GM18867 (cell line): ENCODE measurements around the gene HNRNPU.

ENCODE experiments used
- ATAC-seq: cut with Tn5 transposase; IDR thresholded peaks from one replicate; pipeline ENCODE4 v1.9.1; 2021; ENCODE audit warnings: mild to moderate bottlenecking, moderate library complexity; ENCODE audit not compliant: unreplicated experiment

Gene HNRNPU

DNA sequence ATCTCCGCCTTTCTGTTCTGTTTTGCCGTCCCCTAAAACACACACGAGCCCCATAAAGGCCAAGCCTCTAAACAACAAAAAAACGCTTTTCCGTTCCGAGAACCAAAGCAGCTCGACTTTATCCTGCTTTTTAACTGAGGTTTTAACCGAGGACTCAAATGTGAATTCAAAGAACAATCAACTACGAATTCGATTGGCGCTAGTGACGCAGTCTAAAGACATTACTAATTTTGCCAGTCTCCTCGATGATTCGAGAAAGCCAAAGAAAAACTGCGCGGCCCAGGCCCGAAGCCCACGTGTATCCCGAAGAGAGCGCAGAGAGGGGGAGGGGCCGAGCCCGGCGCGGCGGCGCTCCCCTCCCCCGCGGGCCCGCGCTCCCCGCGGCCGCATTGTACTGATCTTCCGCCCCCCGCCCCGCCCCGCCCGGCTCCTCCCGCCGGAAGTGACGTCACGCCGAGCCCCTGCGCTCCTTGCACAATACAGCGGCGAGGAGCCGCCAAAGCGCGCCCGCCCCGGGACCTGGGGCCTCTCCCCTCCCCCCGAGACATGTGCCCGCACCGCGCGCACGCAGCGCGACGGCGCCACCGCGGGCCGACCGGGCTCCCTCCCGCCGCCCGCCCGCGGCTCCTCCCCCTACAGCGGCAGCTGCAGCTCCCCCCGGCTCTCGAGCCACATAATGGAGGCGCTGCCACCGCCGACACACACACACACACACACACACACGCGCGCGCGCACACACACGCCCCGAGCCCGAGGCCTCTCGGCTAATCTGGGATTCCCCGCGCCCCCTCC, 1.4 kb downstream of the HNRNPU start:
- peak; percentile 53 for ATAC-seq

DNA sequence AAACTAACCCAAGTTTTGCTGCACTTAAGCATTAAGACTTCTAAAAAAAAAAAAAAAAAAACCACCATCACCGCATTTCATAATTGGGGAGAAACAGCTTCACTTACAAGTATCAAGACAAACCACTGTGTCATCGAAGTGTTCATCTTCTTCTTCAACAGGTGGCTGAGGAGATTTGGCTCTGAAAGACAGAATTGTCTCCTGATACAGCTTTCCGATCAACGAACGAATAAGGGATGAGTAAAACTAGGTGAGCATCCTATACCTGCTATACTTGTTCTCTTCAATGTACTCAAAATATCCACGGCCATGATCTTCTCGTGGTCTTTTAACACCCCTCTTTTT, 2.0 kb downstream of the HNRNPU start:
- no peak for ATAC-seq

DNA sequence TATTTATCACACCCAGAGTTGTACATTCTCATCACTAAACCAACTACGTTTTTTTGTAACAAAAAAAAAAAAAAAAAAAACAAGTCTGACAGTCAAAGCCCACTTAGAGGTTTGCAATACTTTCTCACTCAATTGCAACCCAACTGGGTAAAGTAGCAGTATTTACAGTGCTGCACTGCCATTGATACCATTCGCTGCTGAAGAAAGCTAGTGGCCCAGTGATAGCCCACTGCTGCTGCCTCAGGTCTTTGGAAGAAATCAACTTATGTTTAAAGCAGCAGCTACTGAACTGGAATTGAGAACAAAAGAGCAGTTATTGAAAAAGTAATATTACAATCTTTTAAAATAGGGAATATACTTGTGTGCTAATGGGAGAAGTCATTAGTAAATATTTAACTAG, 2.7 kb downstream of the HNRNPU start:
- ATAC-seq: no peak

DNA sequence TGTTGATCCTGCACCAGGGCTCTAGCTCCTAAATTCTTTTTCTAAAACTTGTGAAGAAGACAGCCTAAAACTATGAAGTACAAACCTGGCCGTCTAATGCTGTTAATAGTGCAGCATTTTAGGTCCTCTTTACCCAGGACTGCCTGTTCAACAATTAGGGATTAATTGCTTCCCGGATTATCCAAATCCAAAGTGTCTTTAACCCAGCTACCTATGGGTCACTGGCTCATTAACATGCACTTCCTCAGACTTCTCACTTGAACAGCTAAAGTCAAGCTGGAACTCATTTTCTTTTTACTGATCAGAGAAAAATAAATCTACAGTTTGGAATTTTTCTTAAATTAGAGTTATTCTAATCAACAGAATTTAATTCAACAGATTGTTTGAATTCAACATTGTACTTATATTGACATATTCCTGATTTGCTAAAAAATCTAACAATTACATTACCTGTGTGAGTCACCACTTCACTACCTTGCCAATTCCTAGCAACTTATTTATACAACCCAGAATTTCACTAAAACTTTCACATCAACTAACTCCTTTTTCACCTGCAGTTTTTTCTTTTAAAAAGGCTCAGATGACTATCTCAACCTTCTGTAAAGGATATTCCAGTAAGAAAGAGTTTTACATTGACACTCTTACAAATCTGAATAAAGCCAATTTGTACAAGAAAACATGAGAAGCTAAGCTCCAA, 3.3 kb downstream of the HNRNPU start:
- no peak for ATAC-seq

- no peak for ATAC-seq
Measured at GRCh38 chr1:244860078-244860477, 4.3 kb downstream of the HNRNPU start.

DNA sequence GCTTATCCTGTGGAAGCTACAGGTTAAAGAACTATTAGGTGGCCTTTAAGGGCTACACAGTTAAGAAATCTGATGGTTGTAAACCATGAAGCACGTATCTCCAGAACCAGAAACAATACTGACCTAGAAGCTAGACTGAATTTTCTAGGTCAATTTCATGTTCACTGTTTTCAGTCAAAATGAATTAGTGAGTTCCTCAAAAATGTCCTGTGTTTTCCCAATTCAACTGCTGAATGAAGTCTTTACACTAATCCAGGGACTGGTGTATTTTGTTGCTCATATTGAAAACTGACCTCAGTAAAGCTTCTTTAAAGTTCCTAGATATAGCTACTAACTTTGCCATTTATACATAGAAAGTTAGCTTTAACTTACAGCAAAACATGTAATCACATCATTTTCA, 6.0 kb downstream of the HNRNPU start:
- ATAC-seq: no peak

- ATAC-seq: no peak
Measured at GRCh38 chr1:244857761-244858160, 6.6 kb downstream of the HNRNPU start.

DNA sequence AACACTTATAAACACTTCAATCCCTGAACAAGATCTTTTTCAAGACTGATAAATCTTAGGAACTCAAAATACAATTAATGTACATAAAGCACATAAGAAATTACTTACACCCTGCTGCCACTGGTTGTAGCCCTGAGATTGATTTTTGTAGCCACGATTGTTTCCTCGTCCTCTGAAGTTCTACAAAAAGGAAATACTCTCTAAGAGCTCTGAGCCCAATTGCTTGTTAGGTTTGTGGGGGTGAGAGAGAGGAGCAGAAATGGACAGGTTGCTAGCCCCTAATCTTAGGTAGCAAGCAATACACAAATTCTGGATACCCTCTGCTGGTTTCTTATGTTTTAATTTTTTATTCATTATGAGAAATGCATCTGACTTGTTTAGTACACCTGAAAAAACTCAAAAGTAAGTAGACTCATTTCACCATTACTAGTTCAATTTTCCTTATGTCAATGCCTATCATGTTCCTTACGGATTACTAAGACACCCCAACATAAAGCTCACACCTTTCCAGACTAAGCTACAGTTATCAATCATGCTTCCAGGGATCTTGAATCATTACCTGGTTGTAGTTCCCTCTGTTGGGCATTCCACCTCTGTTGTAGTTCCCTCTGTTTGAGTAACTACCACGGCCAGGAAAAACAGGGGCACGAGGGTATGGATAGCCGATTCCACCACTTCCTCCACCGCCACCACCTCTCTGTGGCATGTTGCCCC, 9.3 kb downstream of the HNRNPU start:
- ATAC-seq: no peak

GRCh38 chr1:244854166-244854565, 10.2 kb downstream of the HNRNPU start:
- ATAC-seq: no peak

- no peak for ATAC-seq
Measured at GRCh38 chr1:244852694-244853093, 11.6 kb downstream of the HNRNPU start.

GRCh38 chr1:244851546-244852231, 12.7 kb downstream of the HNRNPU start:
- ATAC-seq: no peak

- no peak for ATAC-seq
Measured at GRCh38 chr1:244850896-244851295, 13.4 kb downstream of the HNRNPU start.

GRCh38 chr1:244850099-244850852, 14.1 kb downstream of the HNRNPU start:
- no peak for ATAC-seq

DNA sequence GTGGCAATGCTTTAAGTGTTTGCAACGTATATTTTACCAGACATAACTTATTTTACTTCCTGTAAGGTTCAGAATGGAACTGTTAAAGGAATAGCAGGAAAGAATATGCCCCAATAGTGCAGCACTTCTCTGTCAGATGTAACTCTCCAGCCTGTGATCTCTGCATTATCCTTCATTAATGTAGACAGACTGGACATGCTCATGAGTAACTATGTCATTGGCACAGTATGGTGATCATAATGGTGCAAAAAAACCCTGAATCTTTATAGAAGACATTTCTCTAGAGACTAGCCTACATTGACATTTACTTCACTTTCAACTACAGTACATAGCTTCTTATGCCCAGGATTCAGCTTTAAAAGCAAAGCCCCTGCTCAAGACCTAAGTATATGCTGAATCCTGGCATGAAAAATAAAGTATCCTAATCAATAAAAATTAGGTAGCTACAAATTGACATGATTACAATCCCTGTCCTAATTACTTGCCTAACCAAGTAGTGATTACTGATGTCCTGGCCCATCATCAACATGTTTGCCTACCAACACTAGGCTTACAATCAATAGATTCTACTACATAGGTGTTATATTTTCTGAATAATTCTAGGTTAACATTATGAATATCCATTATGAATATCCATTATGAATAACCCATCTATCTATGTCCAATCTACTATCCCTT, 15.0 kb downstream of the HNRNPU start:
- no peak for ATAC-seq

- ATAC-seq: no peak
Measured at GRCh38 chr1:244846653-244847052, 17.7 kb downstream of the HNRNPU start.

DNA sequence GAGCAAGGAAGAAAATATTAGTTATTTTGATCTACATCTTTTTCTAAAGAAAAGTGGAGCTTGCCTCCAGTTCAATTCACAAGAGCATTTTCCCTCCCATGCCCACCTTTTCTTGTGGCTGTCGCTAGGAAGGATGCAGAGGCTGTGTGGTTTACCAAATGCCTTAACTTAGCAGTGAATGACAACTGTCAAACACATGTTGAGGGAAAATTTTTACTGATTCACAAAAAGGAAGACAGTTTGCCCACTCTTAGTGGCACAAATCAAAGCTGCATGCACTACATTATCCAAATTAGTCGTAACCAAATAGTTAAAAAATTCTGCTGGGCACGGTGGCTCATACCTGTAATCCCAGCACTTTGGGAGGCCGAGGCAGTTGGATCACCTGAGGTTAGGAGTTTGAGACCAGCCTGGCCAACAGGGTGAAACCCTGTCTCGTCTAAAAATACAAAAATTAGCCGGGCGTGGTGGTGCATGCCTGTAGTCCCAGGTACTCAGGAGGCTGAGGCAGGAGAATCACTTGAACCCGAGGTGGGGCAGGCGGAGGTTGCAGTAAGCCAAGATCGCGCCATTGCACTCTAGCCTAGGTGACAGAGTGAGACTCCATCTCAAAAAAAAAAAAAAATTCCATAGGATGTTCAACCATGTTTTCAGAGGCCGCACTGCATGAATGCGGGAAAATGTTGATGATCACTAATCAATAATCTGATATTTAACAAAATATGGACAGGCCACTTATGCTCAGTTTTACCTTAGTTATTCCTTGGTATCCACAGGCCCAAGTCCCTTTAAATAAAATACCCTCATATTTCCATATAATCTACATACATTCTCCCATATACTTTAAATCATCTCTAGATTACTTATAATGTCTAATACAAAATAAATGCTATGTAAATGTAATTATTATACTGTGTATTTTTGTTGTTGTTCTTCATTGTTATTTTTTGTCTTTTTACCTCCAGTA, 19.9 kb downstream of the HNRNPU start:
- no peak for ATAC-seq

DNA sequence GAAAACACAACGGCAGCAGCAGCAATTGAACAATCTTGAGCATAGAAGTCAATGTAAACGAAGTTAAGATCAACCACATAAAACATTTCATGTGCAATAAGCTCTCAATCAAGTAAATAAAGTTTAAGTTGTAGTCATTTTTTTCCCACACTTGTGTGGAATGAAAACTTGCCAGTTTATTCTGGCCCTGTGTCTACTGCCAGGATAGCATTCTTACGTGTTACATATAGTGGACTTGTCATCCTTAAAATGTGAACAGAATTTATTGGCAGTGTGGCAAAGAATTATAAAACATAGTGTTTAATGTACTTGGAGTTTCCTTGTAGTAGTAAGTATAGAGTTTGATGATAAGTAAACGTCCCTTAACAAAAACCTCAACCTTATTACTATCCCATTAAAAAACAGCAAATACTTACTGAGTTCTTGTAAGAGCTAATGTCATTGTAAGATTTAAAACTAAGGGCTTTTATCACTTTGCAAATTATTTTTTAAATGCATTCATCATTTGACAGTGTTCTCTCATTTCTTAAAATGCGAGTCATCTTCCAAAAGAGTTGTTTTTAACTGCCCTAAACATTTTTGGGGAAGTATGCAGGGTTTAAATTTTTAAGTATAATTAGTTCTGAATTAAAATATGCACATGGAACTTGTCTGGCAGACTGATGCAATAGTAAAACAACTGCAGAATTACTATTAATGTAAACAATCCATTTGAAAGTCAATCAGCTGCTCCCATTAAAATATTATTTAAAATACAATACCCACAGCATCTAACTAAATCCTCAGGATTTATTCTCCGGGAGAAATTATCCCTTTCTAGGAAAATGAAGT, 21.0 kb downstream of the HNRNPU start:
- ATAC-seq: no peak

GRCh38 chr1:244841273-244841927, 22.9 kb downstream of the HNRNPU start:
- ATAC-seq: no peak
